GM11168 (cell line): Measurements from ENCODE around the gene RPRD2.

Experiments
- in situ Hi-C: fragments of 300-500 bp; cut with MboI; formaldehyde crosslinking; loops from one replicate; pipeline ENCODE4 v1.12.0; 2022; ENCODE audit warnings: low sequenced_read_pairs; ENCODE audit not compliant: unreplicated experiment

RPRD2 gene

DNA sequence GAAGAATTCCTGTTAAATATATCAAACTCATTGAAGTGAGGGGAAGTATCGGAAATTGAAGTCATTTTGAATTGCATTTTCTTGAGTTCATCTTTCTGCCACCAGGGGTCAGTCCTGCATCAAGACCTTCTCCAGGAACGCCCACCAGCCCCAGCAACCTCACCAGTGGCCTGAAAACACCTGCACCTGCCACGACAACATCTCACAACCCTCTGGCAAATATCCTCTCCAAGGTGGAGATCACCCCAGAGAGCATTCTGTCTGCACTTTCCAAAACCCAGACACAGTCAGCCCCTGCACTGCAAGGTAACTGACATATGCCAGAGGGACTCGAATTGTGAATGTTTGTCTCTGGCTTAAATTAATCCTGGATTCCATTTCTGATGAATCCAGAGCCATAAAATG lies 100.5 kb downstream of the RPRD2 start:
- in situ Hi-C loops: no loop called here

DNA sequence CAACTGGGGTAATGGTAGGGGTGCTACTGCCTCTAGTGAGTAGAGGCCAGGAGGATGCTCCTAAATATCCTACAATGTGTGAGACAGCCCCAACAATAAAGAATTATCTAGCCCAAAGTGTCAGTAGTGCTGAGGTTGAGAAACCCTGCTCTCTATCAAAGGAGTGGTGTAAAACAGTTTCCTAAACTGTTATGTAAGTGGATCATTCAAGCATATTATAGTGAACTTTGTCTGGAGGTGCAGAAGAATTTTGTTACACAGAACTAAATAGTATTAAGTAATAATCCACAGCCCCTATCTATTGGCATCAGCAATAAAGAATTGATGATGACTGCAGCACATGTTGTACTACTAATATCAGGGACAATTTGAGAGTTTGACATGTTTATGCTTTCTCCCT lies 103.0 kb downstream of the RPRD2 start:
- in situ Hi-C loops: no loop called here

DNA sequence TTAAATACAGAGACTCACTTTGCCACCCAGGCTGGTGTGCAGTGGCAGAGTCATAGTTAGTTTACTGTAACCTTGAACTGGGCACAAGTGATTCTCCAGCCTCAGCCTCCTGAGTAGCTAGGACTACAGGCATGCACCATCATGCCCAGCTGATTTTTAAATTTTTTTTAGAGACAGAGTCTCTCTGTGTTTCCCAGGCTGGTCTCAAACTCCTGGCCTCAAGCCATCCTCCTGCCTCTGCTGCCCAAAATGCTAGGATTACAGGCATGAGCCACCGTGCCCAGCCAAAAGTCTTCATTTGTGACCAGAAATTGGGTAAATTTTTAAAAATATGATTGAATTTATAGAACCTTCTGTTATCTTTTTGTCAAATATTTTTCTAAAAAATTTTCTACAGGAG lies 105.3 kb downstream of the RPRD2 start:
- in situ Hi-C loops: no loop called here

DNA sequence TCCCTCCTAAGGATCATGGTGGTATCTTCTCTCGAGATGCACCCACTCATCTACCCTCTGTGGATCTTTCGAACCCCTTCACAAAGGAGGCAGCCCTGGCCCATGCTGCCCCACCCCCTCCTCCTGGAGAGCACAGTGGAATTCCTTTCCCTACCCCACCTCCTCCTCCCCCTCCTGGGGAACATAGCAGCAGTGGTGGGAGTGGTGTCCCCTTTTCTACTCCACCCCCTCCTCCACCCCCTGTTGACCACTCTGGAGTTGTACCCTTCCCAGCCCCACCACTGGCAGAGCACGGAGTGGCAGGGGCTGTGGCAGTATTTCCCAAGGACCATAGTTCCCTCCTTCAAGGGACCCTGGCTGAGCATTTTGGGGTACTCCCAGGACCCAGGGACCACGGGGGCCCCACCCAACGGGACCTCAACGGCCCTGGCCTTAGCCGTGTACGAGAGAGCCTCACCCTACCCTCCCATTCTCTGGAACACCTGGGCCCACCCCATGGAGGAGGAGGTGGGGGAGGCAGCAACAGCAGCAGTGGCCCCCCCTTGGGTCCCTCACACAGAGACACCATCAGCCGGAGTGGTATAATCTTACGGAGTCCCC lies 108.8 kb downstream of the RPRD2 start:
- in situ Hi-C loops: no loop called here

DNA sequence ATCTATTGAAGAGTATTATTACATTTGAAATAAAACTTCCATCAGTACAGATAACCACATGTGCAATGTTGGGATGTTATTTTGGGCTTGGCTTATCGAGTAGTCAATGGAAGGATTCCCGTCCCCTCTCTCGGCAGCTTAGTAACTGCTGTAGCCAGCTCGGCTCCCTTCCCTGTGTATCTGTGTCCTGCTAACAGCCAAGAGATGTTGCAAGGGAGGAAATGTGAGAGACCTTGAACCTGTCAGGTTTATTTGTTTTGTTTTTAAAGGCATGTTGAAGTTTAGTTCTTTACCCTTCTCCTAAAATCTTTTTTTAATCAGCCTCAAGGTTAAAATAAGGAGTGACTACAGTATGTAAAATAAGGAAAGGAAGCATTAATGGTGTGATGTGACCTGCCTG lies 109.7 kb downstream of the RPRD2 start:
- in situ Hi-C loops: no loop called here

DNA sequence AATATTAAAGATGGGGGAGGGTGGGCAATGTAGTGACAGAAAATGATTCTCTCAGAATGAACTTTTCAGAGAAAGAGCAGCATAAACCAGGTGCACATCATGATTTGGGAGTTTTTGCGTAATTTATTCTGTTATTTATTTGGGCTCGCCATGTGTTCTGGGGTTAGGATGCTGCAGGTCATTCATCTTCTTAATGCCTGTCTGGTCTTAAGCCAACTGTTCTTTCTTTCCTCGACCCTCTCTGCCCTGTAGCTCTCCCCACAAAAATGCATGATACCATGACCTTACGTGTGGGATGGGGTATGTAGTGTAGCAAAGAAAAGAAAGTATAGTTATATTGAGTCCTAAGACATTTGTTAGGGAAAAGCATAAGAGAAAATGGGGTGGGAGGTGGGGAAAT lies 110.9 kb downstream of the RPRD2 start:
- in situ Hi-C loops: no loop called here

DNA sequence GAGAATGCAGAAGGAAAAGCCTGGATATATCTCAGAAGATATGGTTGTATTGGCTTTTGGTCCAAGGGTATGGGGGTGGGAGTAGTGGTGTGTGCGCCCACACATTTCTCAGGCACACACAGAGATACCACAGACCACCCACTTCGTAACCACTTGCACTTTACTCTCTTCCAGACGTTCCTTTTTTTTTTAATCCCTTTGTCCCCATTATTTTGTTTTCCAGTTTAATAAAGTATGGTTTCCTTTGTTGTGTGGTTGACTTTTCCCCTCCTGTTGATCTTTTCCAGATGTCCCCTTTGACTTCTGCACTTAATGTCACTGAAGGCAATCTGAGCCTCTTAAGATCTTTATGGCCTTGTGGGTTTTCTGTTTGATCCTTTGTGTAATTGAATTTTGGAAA lies 112.8 kb downstream of the RPRD2 start:
- in situ Hi-C loops: no loop called here

DNA sequence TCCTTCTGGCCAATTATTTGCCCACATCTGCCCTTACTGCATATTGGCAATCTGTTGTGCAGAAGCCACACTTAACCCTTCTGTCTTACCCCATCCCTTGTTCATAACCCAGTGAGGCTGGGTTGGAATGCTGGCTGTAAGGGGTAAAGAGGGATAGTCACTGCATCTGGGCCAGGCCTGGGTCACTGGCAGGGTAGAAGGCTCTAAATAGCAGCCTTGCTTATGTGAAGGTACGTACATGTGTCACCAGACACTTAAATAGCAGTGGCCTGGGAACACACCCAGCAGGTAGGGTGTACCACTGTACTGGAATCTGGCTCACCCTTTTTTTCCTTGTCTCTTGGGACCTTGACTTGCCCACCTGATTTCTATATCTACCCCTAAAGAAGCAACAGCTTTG lies 113.4 kb downstream of the RPRD2 start:
- in situ Hi-C loops: no loop called here

DNA sequence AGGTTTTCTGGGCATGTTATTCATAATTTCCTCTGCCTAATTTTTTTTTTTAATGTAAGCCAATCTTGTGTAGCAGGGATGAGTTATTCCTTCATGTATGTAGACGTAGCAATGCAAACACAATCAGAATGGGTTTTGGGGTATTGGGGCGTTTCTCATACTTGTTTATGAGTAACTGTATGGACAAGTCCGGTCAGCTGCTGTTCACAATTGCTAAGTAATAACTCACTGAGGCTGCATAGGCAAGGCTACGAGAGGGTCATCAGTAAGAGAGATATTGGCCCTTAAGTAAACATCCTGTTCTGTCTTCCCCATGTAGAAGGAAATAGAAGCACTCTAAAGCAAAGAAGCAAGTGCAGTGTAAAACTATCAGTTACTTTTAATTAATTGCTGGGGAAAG lies 113.8 kb downstream of the RPRD2 start:
- in situ Hi-C loops: no loop called here

DNA sequence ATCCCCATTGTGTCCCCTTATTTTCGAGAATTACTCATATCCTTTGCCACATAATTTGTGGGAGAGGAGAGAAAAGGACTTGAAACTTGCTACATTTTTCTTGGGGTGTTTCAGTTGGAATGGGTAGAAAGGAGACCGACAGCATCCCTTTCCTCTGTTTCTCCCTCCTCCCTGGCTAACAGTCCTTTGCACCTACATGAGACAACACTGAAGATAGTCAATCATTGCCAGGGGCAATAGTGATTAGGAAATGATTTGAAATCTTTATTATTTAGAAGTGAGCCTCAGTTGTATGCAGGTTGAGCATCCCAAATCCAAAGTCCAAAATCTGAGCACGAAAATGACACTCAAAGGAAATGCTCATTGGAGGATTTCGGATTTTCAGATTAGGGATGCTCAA lies 115.4 kb downstream of the RPRD2 start:
- in situ Hi-C loops: no loop called here

DNA sequence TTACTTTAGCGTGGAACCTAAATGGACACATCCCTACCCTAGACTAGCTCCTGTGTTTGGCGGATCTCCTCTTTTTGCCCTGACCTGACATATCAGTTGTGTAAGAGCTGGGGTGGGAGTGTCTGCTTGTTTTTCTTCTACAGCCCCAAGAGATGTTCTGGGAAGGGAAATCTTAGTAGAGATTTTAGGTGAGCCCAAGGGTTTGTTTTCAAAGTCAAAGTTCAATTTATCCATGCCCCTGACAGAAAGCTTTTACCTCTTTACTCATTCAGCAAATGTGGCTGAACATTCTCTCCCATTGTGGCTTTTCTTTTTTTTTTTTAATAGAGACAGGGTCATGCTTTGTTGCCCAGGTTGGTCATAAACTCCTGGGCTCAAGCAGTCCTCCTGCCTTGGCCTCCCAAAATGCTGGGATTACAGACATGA lies 116.0 kb downstream of the RPRD2 start:
- in situ Hi-C loops: no loop called here

DNA sequence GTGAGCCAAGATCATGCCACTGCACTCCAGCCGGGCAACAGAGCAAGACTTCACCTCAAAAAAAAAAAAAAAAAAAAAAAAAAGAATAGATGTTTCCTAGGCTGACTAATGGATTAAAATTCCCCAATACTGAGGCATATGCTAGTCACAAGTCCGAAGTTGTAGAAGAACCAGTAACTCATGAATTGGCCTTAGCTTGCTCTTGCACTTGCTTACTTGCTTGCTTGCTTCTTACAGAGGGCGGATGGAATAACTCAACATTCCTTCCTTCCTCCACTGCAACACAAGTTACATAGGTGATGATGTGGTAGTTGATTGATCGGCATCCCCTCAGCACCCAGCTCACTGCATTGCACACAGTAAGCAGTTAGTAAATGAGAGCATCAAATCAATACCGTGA lies 120.5 kb downstream of the RPRD2 start:
- in situ Hi-C loops: no loop called here

DNA sequence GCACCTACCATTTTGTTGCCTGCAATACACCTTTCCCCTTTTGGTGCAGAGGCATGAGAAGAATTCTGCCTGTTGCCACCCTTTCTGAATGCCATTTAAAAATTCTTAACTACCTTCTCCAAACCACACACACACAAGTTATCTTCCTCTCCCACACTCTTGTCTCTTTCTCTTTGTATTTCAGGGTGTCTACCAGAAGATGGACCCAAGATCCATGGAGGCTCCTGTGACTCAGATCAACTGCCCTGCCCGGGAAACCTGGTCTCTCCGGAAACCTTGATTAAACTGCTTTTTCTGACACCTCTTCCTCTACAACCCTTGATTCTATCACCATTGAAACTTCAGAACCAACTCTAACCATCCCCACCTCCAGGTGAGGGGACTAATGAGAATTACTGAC lies 120.9 kb downstream of the RPRD2 start:
- in situ Hi-C loops: no loop called here

DNA sequence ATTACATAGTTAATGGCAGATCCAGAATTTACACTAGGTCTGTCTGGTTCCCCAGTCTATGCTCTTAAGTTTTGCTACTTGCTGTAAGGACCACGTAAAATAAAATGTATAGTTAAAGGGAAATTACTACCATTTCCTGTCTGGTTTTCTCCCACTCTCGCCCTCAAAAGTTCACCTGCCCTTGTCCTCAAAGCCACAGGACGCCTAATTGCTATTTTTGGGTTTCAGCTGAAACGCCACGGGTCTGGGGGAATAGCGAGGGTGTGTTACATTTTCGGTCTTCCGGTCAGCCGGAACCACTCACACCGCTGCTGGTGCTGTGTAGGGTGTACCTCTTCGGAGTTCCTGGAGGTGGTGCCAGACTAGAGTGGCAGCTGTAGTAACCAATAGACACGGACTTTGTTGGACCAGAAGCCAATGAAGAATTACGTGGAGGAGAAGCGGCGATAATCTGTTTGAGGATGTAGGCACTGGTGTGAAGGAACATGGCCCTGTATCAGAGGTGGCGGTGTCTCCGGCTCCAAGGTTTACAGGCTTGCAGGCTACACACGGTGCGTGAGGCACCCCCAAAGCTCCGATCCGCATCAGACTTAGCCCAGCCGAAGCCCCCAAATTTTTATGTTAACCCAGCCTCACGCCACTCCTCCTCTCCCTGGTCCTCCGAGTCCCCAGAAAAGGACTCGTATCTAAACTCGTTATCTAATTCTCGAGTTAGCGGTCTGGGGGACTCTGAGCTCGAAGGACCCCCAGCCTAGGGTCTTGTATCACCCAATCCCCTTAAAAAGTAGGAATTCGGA lies 123.2 kb downstream of the RPRD2 start, which contains the start of gene TARS2:
TARS2 (plus strand) TSS at position 454 of the 797 bp plus-strand sequence; CDS start at position 486, 32 bp downstream.
- in situ Hi-C loops: no loop called here

DNA sequence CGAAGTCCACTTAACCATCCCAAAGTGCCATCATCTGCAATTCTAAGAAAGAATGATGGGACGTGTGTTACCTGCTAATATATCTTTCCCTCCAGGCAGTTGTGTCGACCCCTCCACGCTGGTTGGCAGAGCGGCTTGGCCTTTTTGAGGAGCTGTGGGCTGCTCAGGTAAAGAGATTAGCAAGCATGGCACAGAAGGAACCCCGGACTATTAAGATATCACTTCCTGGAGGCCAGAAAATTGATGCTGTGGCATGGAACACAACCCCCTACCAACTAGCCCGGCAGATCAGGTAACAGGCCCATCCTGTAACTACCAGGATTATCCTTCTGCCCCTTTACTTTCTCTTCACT lies 123.8 kb downstream of the RPRD2 start:
- in situ Hi-C loops: no loop called here

DNA sequence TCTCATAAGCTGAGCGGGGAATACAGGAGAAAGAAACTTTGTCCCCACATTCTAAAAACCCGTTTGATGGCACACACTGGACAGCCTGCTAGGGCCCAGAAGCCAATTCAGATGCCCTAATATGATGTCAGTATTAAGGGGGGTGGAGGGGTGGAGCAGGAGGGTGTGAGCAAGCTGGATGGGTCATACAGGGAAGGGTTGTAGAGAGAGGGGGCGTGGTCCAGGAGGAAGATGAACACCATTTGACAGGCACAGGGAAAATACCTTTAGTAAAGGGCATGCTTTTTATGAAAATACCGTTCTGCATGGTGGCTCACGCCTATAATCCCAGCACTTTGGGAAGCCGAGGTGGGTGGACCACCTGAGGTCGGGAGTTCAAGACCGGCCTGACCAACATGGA lies 129.2 kb downstream of the RPRD2 start:
- in situ Hi-C loops: no loop called here

DNA sequence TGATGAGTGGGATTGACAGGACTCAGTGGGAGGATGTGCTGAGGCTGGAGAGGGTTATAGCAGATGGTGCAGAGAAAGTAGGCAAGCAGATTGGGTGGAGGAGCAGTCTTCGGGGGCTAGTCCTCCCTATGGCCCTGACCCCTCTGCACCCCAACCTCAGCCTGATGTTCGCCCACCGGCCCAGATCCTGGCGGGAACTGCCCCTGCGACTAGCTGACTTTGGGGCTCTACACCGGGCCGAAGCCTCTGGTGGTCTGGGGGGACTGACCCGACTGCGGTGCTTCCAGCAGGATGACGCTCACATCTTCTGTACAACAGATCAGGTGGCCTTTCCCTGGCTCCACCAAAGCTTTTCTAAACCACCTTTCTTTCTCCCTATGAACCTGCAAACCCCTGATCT lies 134.4 kb downstream of the RPRD2 start:
- in situ Hi-C loops: no loop called here

DNA sequence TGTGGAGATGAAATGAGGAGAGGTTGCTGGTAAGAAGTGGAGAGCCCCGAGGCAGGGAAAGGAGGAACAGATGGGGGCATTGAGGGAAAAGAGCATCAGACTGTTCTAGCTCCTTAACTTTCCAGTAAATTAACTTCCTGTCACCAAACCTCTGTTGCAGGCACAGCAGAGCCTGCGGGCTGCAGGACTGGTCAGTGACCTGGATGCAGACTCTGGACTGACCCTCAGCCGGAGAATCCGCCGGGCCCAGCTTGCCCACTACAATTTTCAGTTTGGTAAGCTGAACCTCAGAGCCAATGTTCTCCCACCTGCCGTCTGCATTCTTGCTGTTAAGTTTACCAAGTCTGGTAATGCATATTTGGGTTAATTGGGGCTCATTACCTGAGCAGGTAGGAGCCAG lies 141.5 kb downstream of the RPRD2 start:
- in situ Hi-C loops: no loop called here

DNA sequence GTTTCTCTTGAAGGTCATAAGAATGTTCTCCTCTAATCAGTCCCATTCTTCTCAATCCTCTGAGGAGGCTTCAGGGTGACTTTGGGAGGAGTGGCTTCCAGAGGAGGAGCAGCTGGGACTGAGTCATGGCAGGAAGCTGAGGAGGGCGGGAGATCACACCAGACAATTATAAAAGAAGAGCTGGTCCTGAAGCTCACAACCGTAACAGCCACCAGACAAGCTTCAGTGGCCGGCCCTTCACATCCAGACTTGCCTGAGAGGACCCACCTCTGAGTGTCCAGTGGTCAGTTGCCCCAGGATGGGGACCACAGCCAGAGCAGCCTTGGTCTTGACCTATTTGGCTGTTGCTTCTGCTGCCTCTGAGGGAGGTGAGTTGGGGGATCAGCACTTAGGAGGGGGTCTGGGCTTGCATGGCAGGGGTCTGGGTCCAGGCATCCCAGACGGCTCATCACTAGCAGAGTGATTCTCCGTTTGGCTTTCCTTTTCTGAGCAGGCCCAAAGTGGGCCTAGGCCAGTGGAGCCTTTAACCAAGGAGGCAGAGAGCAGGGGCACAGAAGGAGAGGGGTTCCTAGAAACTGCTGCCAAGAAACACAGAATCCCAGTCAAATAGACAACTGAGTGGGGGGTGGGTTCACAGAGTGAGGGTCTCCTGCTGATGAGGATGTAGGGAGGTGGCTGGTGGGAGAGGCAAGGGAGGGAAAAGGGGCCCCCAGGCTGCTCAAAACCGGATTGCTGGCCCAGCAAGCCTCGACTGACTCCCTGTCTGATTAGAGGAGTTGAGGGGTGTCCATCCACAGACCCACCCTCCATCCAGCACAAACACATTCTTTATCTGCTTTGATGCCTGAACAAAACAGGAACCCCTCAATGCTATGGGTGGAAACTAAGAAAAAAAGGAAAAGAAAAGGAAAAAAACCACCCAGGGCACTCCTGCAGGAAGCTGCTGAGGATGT lies 144.2 kb downstream of the RPRD2 start, which contains the start of gene ECM1:
ECM1 (plus strand) TSS at position 198 of the 953 bp plus-strand sequence; CDS start at position 299, 101 bp downstream.
- in situ Hi-C loops: no loop called here

DNA sequence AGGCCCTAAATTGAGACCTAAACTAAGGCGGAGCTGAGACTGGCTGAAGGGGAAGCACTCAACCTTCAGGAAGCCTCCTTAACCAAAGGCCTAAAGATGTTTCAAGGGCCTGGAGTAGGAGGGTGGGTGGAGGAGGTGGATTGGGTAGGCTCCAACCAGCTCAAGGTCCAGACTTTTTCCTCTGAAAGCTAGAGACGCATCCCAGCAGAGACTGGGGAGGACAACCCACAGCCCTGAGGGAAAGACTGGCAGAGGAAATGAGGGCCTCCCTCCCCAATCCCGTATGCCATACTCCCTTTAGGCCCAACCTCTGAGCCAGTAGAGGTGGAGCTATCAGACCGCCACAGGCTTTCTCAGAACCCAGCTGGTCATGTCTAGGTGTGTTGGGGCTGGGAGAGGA lies 145.0 kb downstream of the RPRD2 start:
- in situ Hi-C loops: no loop called here

DNA sequence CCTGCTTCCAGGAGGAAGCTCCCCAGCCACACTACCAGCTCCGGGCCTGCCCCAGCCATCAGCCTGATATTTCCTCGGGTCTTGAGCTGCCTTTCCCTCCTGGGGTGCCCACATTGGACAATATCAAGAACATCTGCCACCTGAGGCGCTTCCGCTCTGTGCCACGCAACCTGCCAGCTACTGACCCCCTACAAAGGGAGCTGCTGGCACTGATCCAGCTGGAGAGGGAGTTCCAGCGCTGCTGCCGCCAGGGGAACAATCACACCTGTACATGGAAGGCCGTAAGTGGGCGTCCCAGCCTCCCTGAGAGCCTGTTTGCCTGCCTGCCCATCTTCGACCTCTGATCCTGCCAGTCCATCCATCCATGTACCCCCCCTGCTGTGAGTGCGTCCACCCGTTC lies 147.6 kb downstream of the RPRD2 start:
- in situ Hi-C loops: no loop called here
